Epithelial cell of esophagus (primary cell): ENCODE results near the gene ANKIB1.

Experiments
- DNase-seq: peaks from one replicate; pipeline ENCODE4 v3.0.0; 2010; ENCODE audit warnings: low read depth
- H3K4me3 ChIP-seq: 2 replicates; pipeline ENCODE4 v1.5.1; 2011; ENCODE audit warnings: mild to moderate bottlenecking, low read length, control low read depth
- TF ChIP-seq, protein P1 (sequence below): IDR thresholded peaks from 2 replicates; pipeline ENCODE4 v1.5.1; 2011; ENCODE audit warnings: low read depth, mild to moderate bottlenecking, low read length, control low read depth, inconsistent platforms; ENCODE audit not compliant: insufficient read depth; ENCODE audit errors: missing control alignments

The ANKIB1 gene

DNA sequence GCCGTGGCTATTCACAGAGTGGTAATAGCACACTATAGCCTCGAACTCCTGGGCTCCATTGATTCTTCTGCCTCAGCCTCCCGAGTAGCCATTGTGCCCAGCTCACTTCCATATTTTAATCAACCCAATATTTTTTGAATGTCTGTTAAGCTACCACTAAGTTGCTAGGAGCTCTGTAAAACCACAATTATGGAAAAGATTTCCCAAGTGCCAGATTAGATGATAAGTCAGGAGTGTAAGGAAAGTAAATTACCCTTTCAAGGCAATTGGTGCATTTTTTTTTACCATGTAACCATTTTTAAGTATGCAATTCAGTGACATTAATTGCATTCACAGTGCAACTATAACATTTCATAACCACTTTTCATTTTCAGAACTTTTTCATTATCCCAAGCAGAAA lies 114.0 kb downstream of the ANKIB1 start:
- TF ChIP-seq, protein P1, sequence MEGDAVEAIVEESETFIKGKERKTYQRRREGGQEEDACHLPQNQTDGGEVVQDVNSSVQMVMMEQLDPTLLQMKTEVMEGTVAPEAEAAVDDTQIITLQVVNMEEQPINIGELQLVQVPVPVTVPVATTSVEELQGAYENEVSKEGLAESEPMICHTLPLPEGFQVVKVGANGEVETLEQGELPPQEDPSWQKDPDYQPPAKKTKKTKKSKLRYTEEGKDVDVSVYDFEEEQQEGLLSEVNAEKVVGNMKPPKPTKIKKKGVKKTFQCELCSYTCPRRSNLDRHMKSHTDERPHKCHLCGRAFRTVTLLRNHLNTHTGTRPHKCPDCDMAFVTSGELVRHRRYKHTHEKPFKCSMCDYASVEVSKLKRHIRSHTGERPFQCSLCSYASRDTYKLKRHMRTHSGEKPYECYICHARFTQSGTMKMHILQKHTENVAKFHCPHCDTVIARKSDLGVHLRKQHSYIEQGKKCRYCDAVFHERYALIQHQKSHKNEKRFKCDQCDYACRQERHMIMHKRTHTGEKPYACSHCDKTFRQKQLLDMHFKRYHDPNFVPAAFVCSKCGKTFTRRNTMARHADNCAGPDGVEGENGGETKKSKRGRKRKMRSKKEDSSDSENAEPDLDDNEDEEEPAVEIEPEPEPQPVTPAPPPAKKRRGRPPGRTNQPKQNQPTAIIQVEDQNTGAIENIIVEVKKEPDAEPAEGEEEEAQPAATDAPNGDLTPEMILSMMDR, result no peak

DNA sequence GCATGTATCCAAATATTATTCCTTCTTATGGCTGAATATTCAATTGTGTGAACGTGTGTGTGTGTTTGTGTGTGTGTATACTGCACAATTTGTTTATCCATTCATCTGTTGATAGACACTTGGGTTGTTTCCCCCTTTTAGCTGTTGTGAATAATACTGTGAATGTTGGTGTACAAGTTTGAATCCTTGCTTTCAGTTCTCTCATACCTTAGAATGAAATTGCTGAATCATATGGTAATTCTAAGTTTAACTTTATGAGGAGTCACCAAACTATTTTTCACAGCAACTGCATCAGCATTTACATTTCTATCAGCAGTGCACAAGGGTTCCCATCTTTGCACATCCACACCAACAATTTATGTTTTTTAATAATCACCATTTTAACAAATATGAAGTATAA lies 114.6 kb downstream of the ANKIB1 start:
- DNase-seq, result no peak
- no peak overlapping the region for H3K4me3 ChIP-seq
- TF ChIP-seq, protein P1, result no peak

More for the DNA sequence above, 114.0 kb downstream of the ANKIB1 start:
- DNase-seq, result no peak
- H3K4me3 ChIP-seq, result no peak overlapping the region

DNA sequence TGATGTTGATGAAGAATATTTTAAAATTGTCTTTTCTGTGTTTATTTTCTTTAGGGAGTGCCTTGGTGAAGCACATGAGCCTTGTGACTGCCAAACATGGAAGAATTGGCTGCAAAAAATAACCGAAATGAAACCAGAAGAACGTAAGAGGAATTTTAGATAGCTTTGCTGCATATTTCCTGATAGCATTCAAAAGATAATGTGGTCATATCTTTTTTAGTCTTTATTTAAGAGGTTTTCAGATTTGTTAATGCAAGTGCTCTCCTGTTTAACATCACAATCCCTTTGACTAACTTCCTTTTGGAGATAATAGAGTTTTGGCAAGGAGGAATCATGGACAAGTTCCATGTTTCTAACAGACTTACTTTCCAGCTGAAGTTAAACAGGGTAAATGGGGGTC lies 116.4 kb downstream of the ANKIB1 start:
- H3K4me3 ChIP-seq, result no peak overlapping the region
- TF ChIP-seq, protein P1, result no peak
- DNase-seq, result no peak

DNA sequence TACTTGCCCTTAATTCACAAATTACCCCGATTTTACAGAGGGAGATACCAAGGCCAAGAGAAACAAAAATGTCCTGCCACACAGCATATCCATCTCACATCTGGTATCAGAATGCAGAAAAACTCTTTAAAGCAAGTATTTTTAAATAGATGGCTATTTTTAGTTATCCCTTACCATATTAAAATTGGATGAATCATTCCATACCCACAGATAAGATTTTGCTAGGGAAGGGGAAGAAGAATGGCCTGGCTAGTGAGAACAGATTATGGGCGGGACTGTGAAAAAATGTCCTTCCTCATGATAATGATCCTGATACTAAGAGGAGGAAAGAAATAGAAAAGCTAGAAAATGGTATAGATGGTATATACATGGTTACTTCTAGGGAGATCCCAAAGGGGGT lies 121.0 kb downstream of the ANKIB1 start:
- TF ChIP-seq, protein P1, result no peak
- H3K4me3 ChIP-seq, result no peak overlapping the region
- DNase-seq, result no peak

DNA sequence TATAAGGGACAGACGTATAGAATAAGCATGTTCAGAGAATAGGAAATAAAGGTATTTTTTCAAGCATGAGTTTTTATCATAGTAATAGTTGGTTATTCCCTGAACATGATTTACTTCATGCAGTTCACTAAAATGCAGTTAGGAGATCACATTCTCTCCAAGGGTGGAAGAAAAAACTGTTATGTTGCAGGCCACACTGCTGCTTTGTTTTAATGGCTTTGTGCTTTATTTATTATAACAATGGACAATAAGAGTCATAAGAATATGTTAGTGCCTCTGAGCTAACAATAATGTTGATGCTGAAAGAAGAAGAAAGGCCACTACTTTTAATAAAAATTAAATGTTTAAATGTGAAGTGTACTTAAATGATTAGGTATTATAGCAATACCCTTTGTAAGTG lies 123.0 kb downstream of the ANKIB1 start:
- DNase-seq, result no peak
- no peak overlapping the region for H3K4me3 ChIP-seq
- TF ChIP-seq, protein P1, result no peak

DNA sequence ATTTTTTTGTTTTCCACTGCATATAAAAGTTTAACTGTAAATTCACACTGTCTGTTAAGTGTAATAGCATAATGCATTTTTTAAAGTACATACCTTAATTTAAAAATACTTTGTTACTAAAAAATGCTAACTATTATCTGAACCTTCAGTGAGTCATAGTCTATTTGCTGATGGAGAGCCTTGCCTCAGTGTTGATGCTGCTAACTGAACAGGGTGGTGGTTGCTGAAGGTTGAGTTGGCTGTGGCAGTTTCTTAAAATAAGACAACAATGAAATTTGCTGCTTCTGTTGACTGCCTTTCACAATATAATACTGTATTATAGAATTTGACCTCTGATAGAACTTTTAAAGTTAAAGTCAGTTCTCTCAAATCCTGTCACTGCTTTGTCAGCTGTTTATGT lies 129.2 kb downstream of the ANKIB1 start:
- TF ChIP-seq, protein P1, result no peak
- H3K4me3 ChIP-seq, result no peak overlapping the region
- no peak for DNase-seq

DNA sequence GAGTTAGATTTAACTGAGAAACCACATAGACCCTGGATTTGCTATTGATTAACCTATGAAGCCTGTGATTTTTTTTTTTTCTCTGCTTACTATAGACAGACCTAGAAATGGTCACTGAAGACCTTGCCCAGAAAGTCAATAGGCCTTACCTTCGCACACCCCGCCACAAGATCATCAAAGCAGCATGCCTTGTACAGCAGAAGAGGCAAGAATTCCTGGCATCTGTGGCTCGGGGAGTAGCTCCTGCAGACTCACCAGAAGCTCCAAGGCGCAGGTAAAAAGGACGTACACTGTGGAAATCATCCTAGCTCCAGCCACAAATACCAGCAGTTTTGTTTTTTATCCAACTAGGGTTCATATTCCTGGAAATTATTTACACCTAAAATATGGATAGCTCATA lies 145.3 kb downstream of the ANKIB1 start:
- DNase-seq, result no peak
- H3K4me3 ChIP-seq, result no peak overlapping the region
- TF ChIP-seq, protein P1, result no peak
